Measurements from ENCODE around the gene RIPK4.
"Not testable (repeated sequence)": the region's sequence is repeated elsewhere in the genome, so short reads cannot be mapped to it uniquely, and the experiment has no call there.

RIPK4 gene

DNA sequence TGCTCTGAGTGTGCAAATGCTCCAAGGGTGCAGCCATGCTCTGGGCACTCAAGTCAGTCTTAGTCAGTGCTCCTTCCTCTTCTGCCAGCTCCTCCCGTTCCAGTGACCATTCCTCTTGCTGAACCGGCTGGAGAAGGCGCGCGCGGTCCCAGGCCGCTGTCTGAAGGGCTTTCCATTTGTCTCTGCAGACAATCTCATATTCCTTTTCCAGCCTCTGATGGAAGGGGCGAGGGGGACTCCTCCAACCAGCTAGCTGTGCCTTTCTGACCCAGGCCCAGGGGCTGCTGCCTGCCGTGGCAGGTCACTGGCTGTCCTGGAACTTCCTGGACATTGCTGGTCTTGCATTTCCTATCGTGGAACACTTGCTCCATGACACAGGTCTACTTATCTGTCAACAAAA is 67.5 kb downstream of the RIPK4 start:
- TF ChIP-seq, protein P1, sequence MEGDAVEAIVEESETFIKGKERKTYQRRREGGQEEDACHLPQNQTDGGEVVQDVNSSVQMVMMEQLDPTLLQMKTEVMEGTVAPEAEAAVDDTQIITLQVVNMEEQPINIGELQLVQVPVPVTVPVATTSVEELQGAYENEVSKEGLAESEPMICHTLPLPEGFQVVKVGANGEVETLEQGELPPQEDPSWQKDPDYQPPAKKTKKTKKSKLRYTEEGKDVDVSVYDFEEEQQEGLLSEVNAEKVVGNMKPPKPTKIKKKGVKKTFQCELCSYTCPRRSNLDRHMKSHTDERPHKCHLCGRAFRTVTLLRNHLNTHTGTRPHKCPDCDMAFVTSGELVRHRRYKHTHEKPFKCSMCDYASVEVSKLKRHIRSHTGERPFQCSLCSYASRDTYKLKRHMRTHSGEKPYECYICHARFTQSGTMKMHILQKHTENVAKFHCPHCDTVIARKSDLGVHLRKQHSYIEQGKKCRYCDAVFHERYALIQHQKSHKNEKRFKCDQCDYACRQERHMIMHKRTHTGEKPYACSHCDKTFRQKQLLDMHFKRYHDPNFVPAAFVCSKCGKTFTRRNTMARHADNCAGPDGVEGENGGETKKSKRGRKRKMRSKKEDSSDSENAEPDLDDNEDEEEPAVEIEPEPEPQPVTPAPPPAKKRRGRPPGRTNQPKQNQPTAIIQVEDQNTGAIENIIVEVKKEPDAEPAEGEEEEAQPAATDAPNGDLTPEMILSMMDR (IDR thresholded peaks at IDR 0.05; ENCODE audit: insufficient read depth, missing control alignments), result no peak
- FAIRE-seq (no peak), DNase-seq (ENCODE audit: insufficient read length, low spot score) (no peak)

DNA sequence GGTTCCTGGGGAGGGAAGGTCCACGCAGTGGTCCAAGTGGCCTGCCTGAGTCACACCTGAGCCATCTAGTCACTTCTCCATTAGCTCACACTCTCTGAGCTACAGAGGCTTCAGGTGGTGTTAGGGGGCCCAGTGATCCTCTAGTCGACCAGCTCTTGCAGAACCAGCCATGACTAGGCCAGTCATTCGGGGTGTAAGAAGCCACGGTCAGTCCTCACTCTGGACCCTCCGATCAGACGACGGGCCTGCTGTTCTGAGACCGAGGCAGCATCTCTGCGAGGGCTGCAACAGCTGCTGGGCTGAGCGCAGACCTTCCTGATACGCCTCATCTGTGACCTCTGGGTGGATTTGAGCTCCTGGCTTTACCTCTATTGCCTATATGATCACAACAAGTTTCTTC is 68.8 kb downstream of the RIPK4 start:
- DNase-seq (ENCODE audit: insufficient read length, low spot score) (no peak), FAIRE-seq (no peak)
- TF ChIP-seq, protein P1 (IDR thresholded peaks at IDR 0.05; ENCODE audit: insufficient read depth, missing control alignments), result no peak

DNA sequence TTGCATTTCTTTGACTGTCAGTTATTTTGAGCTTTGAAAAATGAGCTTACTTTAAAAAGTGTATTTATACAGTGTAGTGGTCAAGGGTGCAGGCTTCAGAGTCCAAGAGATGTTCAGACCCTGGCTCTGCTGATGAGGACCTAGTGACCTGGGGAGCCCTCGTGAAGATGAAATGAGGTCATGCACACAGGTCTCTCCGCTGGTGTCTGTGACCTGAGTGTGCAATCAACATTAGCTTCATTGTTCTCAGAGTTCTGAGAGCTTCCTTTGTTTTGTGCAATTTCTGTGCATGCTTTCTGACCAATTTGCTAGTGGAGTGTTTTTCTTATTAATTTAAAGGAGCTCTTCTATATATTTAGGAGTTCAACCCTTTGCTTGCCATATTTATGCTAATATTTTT is 71.3 kb downstream of the RIPK4 start:
- FAIRE-seq (no peak), DNase-seq (ENCODE audit: insufficient read length, low spot score) (no peak)
- TF ChIP-seq, protein P1 (IDR thresholded peaks at IDR 0.05; ENCODE audit: insufficient read depth, missing control alignments), result no peak

DNA sequence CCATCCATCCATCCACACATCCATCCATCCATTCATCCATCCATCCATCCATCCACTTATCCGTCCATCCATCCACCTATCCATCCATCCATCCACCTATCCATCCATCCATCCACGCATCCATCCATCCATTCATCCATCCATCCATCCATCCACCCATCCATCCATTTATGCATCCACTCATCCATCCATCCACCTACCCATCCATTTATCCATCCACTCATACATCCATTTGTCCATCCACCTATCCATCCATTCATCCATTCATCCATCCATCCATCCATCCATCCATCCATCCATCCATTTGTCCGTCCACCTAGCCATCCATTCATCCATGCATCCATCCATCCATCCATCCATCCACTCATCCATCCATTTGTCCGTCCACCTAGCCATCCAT is 72.8 kb downstream of the RIPK4 start:
- not testable (repeated sequence) for DNase-seq (ENCODE audit: insufficient read length, low spot score); FAIRE-seq

DNA sequence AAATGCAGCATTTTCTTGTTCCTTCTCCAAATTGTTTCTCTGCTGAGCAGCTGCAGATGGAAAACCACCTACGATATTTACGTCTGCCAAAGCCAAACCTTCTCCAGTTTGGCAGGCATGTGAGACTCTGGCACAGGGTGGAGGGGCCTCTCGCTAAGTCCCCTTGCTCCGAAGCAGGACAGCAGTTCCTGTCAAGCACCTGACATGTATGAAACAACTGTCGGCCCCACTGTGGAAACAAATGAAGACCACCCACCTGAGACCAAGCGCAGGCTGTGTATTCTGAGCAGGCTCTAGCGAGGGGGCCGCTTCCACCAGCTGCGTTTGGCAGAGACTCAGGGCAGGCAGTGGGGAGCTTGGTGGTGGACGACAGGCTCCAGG is 74.7 kb downstream of the RIPK4 start:
- TF ChIP-seq, protein P1 (IDR thresholded peaks at IDR 0.05; ENCODE audit: insufficient read depth, missing control alignments), result no peak
- DNase-seq (ENCODE audit: insufficient read length, low spot score) (no peak), FAIRE-seq (no peak)

DNA sequence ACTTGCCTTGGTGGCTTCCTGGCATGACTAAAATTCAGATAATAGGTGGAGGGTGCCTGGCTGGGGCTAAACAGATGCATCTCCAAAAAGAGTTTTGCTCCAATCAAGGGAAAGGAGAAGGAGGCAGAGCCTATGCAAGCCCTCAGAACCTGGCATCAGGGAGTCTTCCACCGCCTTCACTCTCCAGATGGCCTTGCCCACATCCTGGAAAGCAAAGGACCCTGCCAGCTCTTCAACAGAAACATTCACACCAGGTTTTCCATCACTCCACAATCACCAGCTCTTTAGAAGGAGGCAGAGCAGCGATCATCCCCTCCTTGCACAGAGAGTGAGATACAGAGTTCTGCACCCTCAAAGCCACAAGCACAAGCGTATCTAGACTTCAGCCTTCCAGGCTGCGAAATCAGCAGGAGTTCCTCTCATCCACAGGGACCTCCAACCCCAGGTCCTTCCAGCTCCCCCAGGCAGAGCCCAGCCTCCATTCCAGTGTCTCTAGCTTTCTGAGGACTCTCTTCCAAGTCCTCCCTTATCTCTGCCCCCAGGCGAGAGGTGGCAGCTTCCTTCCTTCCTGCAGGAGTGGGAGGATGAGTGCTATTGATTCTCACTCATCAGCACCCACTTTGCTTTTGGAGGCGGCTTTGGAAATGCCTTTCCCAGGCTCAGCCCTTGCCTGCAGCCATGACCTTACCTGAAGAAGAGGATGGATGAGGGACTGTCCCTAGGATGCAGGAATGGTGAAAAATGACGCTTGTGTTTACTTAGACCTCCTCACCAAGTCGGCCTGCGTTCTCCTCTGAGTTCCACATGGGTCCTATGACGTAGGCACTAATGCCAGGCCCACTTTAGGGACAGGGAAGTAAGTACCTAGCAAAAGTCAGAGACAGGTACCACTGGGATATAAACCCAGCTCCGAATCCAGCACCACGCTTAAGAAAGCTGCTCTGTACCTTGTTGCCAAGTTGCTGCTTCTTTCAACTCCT is 75.4 kb downstream of the RIPK4 start:
- TF ChIP-seq, protein P1 (IDR thresholded peaks at IDR 0.05; ENCODE audit: insufficient read depth, missing control alignments), result no peak
- FAIRE-seq (no peak), DNase-seq (ENCODE audit: insufficient read length, low spot score) (no peak)
